Ishikawa (cell line): ENCODE results near the gene ANP32B.

Experiments
- CEBPB ChIP-seq: IDR thresholded peaks from 2 replicates; pipeline ENCODE4 v1.6.1; 2012
- CREB1 ChIP-seq: IDR thresholded peaks from 2 replicates; pipeline ENCODE4 v1.6.1; 2012; ENCODE audit warnings: low read depth
- EGR1 ChIP-seq: IDR thresholded peaks from 2 replicates; pipeline ENCODE4 v1.6.1; 2012
- EP300 ChIP-seq: IDR thresholded peaks from 2 replicates; pipeline ENCODE4 v1.6.1; 2012; ENCODE audit warnings: borderline replicate concordance
- FOXM1 ChIP-seq: IDR thresholded peaks from 2 replicates; pipeline ENCODE4 v1.6.1; 2012; ENCODE audit warnings: low read depth, borderline replicate concordance
- NFIC ChIP-seq: IDR thresholded peaks from 2 replicates; pipeline ENCODE4 v1.6.1; 2012
- RAD21 ChIP-seq: IDR thresholded peaks from 2 replicates; pipeline ENCODE4 v1.6.1; 2012; ENCODE audit warnings: low read depth
- TAF1 ChIP-seq: IDR thresholded peaks from 2 replicates; pipeline ENCODE4 v1.6.1; 2012; ENCODE audit warnings: low read depth, mild to moderate bottlenecking
- TCF12 ChIP-seq: IDR thresholded peaks from 2 replicates; pipeline ENCODE4 v1.6.1; 2012; ENCODE audit warnings: low read depth
- TEAD4 ChIP-seq: IDR thresholded peaks from 2 replicates; pipeline ENCODE4 v1.6.1; 2012
- USF1 ChIP-seq: IDR thresholded peaks from 2 replicates; pipeline ENCODE4 v1.6.1; 2012
- YY1 ChIP-seq: IDR thresholded peaks from 2 replicates; pipeline ENCODE4 v1.6.1; 2012; ENCODE audit warnings: low read depth
- ZBTB7A ChIP-seq: IDR thresholded peaks from 2 replicates; pipeline ENCODE4 v1.6.1; 2012; ENCODE audit warnings: low read depth
- TF ChIP-seq, protein P1 (sequence below): IDR thresholded peaks from 2 replicates; pipeline ENCODE4 v1.6.1; 2012
- TF ChIP-seq, protein P2 (sequence below): IDR thresholded peaks from 2 replicates; pipeline ENCODE4 v1.6.1; 2012; ENCODE audit warnings: low read depth, mild to moderate bottlenecking

The ANP32B gene

GRCh38 chr9:98049288-98050072 lies 66.3 kb downstream of the ANP32B start:
- TF ChIP-seq RAD21: no peak
- TF ChIP-seq, protein P1, sequence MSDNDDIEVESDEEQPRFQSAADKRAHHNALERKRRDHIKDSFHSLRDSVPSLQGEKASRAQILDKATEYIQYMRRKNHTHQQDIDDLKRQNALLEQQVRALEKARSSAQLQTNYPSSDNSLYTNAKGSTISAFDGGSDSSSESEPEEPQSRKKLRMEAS: no peak
- TF ChIP-seq, protein P2, sequence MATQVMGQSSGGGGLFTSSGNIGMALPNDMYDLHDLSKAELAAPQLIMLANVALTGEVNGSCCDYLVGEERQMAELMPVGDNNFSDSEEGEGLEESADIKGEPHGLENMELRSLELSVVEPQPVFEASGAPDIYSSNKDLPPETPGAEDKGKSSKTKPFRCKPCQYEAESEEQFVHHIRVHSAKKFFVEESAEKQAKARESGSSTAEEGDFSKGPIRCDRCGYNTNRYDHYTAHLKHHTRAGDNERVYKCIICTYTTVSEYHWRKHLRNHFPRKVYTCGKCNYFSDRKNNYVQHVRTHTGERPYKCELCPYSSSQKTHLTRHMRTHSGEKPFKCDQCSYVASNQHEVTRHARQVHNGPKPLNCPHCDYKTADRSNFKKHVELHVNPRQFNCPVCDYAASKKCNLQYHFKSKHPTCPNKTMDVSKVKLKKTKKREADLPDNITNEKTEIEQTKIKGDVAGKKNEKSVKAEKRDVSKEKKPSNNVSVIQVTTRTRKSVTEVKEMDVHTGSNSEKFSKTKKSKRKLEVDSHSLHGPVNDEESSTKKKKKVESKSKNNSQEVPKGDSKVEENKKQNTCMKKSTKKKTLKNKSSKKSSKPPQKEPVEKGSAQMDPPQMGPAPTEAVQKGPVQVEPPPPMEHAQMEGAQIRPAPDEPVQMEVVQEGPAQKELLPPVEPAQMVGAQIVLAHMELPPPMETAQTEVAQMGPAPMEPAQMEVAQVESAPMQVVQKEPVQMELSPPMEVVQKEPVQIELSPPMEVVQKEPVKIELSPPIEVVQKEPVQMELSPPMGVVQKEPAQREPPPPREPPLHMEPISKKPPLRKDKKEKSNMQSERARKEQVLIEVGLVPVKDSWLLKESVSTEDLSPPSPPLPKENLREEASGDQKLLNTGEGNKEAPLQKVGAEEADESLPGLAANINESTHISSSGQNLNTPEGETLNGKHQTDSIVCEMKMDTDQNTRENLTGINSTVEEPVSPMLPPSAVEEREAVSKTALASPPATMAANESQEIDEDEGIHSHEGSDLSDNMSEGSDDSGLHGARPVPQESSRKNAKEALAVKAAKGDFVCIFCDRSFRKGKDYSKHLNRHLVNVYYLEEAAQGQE: no peak
- no peak for TF ChIP-seq USF1
- TF ChIP-seq EP300: no peak
- TF ChIP-seq TAF1: no peak
- TF ChIP-seq FOXM1: no peak
- TF ChIP-seq TCF12: no peak
- TF ChIP-seq TEAD4: no peak
- TF ChIP-seq CEBPB: no peak
- no peak for TF ChIP-seq YY1
- TF ChIP-seq EGR1: no peak
- TF ChIP-seq NFIC: no peak
- TF ChIP-seq ZBTB7A: no peak
- no peak for TF ChIP-seq CREB1

GRCh38 chr9:98050351-98050750 lies 67.2 kb downstream of the ANP32B start:
- TF ChIP-seq USF1 (no peak), ZBTB7A (no peak), EGR1 (no peak), TEAD4 (no peak), FOXM1 (no peak), YY1 (no peak), CREB1 (no peak), EP300 (no peak), NFIC (no peak), CEBPB (no peak), TAF1 (no peak), TCF12 (no peak)
- TF ChIP-seq, protein P1: no peak

- TF ChIP-seq TEAD4 (no peak), FOXM1 (no peak), RAD21 (no peak), TCF12 (no peak), USF1 (no peak), CEBPB (no peak), ZBTB7A (no peak), YY1 (no peak), EP300 (no peak), NFIC (no peak)
- TF ChIP-seq, protein P2: no peak
- TF ChIP-seq, protein P1: no peak
Observed at GRCh38 chr9:98054376-98054951, 71.3 kb downstream of the ANP32B start.

DNA sequence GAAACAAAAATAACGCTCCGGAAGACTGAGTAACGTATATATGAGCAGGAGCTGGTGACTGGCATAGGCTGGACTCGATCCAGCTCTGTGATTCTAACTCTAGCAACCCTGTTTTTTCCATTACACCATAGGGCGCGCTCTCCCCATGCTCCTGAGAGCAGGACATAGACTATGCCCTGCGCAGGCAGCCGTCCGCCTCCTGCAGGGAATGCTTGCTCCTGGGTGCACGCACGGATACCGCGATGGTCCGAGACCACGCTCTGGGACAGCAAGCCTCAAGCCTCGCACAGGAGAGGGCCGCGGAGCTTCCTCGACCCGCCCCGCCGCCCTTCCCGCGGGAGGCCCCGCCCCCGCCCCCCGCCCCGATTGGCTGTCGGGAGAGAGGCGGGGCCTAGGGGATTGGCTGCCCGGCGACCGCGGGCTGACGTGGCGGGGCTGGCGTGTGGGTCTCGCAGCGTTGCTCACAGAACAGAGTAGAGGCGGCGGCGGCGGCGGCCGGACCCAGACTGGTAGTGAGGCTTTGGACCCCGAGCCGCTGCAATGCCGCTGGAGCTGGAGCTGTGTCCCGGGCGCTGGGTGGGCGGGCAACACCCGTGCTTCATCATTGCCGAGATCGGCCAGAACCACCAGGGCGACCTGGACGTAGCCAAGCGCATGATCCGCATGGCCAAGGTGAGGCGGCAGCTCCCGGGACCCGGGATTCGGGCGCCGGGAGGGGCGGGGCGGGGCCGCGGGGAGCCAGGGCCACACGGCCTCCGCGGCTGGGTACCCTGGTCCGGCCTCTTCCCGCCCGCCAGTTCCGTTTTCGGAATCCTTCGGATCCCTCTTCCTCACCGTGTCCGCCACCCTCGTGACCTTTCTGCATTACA lies 73.4 kb downstream of the ANP32B start, which contains the start of gene NANS:
Gene NANS (plus strand): TSS at position 464 of the 869 bp plus-strand sequence. CDS start 77 bp downstream, at position 541.
- 0 out of 2 replicates have a peak, but pooled peaks have one; percentile 14 for TF ChIP-seq EP300
- no peak for TF ChIP-seq ZBTB7A
- TF ChIP-seq CREB1: no peak
- TF ChIP-seq NFIC: peak; percentile 42; the same call in 1 of the 2 replicates
- peak; percentile 92 for TF ChIP-seq TAF1
- no peak for TF ChIP-seq EGR1
- TF ChIP-seq TEAD4: 0 out of 2 replicates have a peak, but pooled peaks have one; percentile 7
- no peak for TF ChIP-seq CEBPB
- TF ChIP-seq USF1: 0 out of 2 replicates have a peak, but pooled peaks have one; percentile 52
- TF ChIP-seq RAD21: no peak
- TF ChIP-seq, protein P1: peak; percentile 81
- TF ChIP-seq, protein P2: no peak
- no peak for TF ChIP-seq YY1
- TF ChIP-seq TCF12: 0 out of 2 replicates have a peak, but pooled peaks have one; percentile 28
- TF ChIP-seq FOXM1: no peak
